ENCODE data around the gene RPH3AL.

DNA sequence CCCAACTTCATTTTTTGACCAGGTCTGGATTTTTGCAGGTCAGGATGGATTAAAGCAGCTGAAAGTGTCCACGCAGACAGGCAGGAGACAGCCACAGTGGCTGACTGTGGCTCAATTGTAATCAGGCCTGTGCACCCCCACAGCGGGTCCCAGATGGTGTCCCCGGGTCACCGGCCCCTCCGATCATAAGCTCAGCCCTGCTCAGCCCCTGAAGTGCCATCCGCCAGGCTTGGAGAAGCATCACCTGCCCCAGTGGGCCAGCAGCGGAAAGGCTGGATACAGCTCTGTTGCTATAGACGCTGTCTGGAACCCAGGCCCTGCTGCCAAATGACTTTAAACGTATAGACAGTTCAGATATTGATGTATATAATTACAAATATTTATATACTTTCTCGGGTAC is 60.6 kb downstream of the RPH3AL start:
- TF ChIP-seq, protein P1, sequence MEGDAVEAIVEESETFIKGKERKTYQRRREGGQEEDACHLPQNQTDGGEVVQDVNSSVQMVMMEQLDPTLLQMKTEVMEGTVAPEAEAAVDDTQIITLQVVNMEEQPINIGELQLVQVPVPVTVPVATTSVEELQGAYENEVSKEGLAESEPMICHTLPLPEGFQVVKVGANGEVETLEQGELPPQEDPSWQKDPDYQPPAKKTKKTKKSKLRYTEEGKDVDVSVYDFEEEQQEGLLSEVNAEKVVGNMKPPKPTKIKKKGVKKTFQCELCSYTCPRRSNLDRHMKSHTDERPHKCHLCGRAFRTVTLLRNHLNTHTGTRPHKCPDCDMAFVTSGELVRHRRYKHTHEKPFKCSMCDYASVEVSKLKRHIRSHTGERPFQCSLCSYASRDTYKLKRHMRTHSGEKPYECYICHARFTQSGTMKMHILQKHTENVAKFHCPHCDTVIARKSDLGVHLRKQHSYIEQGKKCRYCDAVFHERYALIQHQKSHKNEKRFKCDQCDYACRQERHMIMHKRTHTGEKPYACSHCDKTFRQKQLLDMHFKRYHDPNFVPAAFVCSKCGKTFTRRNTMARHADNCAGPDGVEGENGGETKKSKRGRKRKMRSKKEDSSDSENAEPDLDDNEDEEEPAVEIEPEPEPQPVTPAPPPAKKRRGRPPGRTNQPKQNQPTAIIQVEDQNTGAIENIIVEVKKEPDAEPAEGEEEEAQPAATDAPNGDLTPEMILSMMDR (IDR thresholded peaks at IDR 0.05), result no peak
- no peak for TF ChIP-seq POLR2A (IDR thresholded peaks at IDR 0.05)

Measured in right lobe of liver (tissue), 4 donors.